K562 (cell line): ENCODE measurements around the gene NADK. TPM values are rescaled to one million over a fixed set of nuclear protein-coding genes. Genes with fewer than 3 reads are reported as not detected.

Experiments used
- ARID4B ChIP-seq: sonication (generic); formaldehyde crosslinking; IDR thresholded peaks from 2 replicates; pipeline ENCODE4 v1.8.0; 2022; ENCODE audit warnings: mild to moderate bottlenecking, missing genetic modification reagents
- CCAR2 ChIP-seq: fragments of 200-400 bp; formaldehyde crosslinking; IDR thresholded peaks from 2 replicates; pipeline ENCODE4 v1.6.1; 2017; ENCODE audit warnings: mild to moderate bottlenecking, low read depth, low read length
- CEBPG ChIP-seq, 3 experiments: fragments of 200-800 bp in 1 of 3; sonication (Bioruptor generic) in 1 of 3; sonication (generic) in 1 of 3; formaldehyde crosslinking in 1 of 3; IDR thresholded peaks in 2 of 3; conservative IDR thresholded peaks in 1 of 3; 2 replicates each; pipeline versions ENCODE4 v1.6.1 to v1.8.0; 2016 to 2022; ENCODE audit warnings: missing compliant biosample characterization in 2 of 3, missing genetic modification characterization in 2 of 3, mild to moderate bottlenecking in 1 of 3, missing genetic modification reagents in 1 of 3
- EP400 ChIP-seq: fragments of 450-650 bp; IDR thresholded peaks from 2 replicates; pipeline ENCODE4 v1.6.1; 2017; ENCODE audit warnings: antibody characterized with exemption, mild to moderate bottlenecking, moderate library complexity
- FOXJ2 ChIP-seq: fragments of 200-800 bp; sonication (Bioruptor generic); IDR thresholded peaks from 2 replicates; pipeline ENCODE4 v1.6.1; 2016; ENCODE audit warnings: missing genetic modification characterization, missing compliant biosample characterization
- HNRNPH1 ChIP-seq: fragments of 200-400 bp; formaldehyde crosslinking; optimal IDR thresholded peaks from 2 replicates; pipeline ENCODE3; 2017; ENCODE audit warnings: low read depth, mild to moderate bottlenecking, low read length, moderate library complexity
- KLF6 ChIP-seq: fragments of 250-450 bp; sonication (Bioruptor Pico); IDR thresholded peaks from 2 replicates; pipeline ENCODE4 v1.4.0; 2020; ENCODE audit warnings: mild to moderate bottlenecking, moderate library complexity, borderline replicate concordance
- MXI1 ChIP-seq: IDR thresholded peaks from 2 replicates; pipeline ENCODE4 v1.6.1; 2011; ENCODE audit warnings: low read depth, mild to moderate bottlenecking, improper control_type of control experiment, low read length
- POLR2G ChIP-seq: fragments of 200-400 bp; formaldehyde crosslinking; IDR thresholded peaks from 2 replicates; pipeline ENCODE4 v1.6.1; 2017; ENCODE audit warnings: low read depth, mild to moderate bottlenecking, antibody characterized with exemption, low read length, moderate library complexity
- RFX5 ChIP-seq: IDR thresholded peaks from 2 replicates; pipeline ENCODE4 v1.6.1; 2011; ENCODE audit warnings: low read depth, mild to moderate bottlenecking, improper control_type of control experiment, low read length
- RFX7 ChIP-seq: fragments of 250-450 bp; sonication (Bioruptor Pico); IDR thresholded peaks from 2 replicates; pipeline ENCODE4 v1.5.1; 2021; ENCODE audit warnings: mild to moderate bottlenecking
- RNF2 ChIP-seq: sonication (generic); IDR thresholded peaks from 2 replicates; pipeline ENCODE4 v1.6.1; 2016
- SIN3B ChIP-seq: fragments of 450-650 bp; IDR thresholded peaks from 2 replicates; pipeline ENCODE4 v1.6.1; 2017; ENCODE audit warnings: low read depth, mild to moderate bottlenecking, moderate library complexity
- SIRT6 ChIP-seq: IDR thresholded peaks from one replicate; pipeline ENCODE4 v1.6.1; 2012; ENCODE audit warnings: low read depth, mild to moderate bottlenecking, control low read depth, inconsistent platforms, low read length, moderate library complexity
- SREBF2 ChIP-seq: sonication (generic); formaldehyde crosslinking; IDR thresholded peaks from 2 replicates; pipeline ENCODE4 v1.4.0; 2020; ENCODE audit warnings: mild to moderate bottlenecking, missing genetic modification reagents
- ZFP30 ChIP-seq: fragments of 250-450 bp; sonication (Bioruptor Pico); IDR thresholded peaks from 2 replicates; pipeline ENCODE4 v1.8.0; 2022; ENCODE audit warnings: moderate library complexity, mild to moderate bottlenecking, inconsistent platforms, borderline replicate concordance
- ZNF431 ChIP-seq: sonication (generic); formaldehyde crosslinking; IDR thresholded peaks from 2 replicates; pipeline ENCODE4 v1.8.0; 2022; ENCODE audit warnings: mild to moderate bottlenecking, missing genetic modification reagents
- ZNF561 ChIP-seq: fragments of 450-650 bp; formaldehyde crosslinking; conservative IDR thresholded peaks from 2 replicates; pipeline ENCODE4 v1.4.0; 2020; ENCODE audit warnings: mild to moderate bottlenecking, moderate library complexity
- ZSCAN32 ChIP-seq: fragments of 450-650 bp; formaldehyde crosslinking; IDR thresholded peaks from 2 replicates; pipeline ENCODE4 v1.4.0; 2020; ENCODE audit warnings: mild to moderate bottlenecking, moderate library complexity
- polyA plus RNA-seq, 8 experiments: library from polyadenylated mRNA; depleted of rRNA in 4 of 8; stranded (reverse) in 5 of 8; unstranded in 3 of 8; fragments of >200 nt; fragmentation: Nextera tagmentation in 2 of 8; fragmentation: Illumina TruSeq in 1 of 8; extraction: Ambion mirVana in 2 of 8; extraction: Trizol in 1 of 8; gene quantifications; 2 replicates each; pipeline versions ENCODE4 v1.2.1 to v1.2.3, GENCODE V29; 2011 to 2014; ENCODE audit warnings: inconsistent platforms in 1 of 8, missing spikeins in 1 of 8
- total RNA-seq, 7 experiments: library from RNA; depleted of rRNA in 6 of 7; stranded (reverse); fragments of >200 nt in 6 of 7; fragmentation: Illumina TruSeq in 2 of 7; extraction: Trizol in 2 of 7; gene quantifications; 2 replicates each; pipeline versions ENCODE4 v1.2.1 to v1.2.3, GENCODE V29; 2011 to 2021; ENCODE audit warnings: low replicate concordance in 1 of 7

The NADK gene
- total and polyA plus RNA-seq, 9 of the 15 experiments (the other 6 are each of a cell fraction or from before 2014, with no cell fraction given) = 1.5 to 135 (median 75.1) TPM

- TF ChIP-seq HNRNPH1 = no peak
- TF ChIP-seq MXI1 = no peak; the same call in 1 of the 2 replicates
- TF ChIP-seq CEBPG (CRISPR knock-in tag; IDR thresholded peaks at IDR 0.05) = no peak
- no peak for TF ChIP-seq CEBPG (tag; conservative IDR thresholded peaks at IDR 0.05 in 1 of 2, IDR thresholded peaks at IDR 0.05 in 1 of 2)
- TF ChIP-seq RNF2 = no peak
- peak; percentile 78 for TF ChIP-seq ARID4B
- TF ChIP-seq POLR2G = peak; percentile 86
- peak; percentile 84 for TF ChIP-seq EP400
- TF ChIP-seq SIN3B = no peak
- TF ChIP-seq CCAR2 = no peak
- no peak for TF ChIP-seq SREBF2
- no peak for TF ChIP-seq ZNF431 (CRISPR knock-in tag)
- TF ChIP-seq SIRT6 = no peak
- TF ChIP-seq ZFP30 (CRISPR knock-in tag) = no peak
- peak; percentile 70; the same call in 1 of the 2 replicates for TF ChIP-seq ZSCAN32
- no peak for TF ChIP-seq RFX7 (CRISPR knock-in tag)
- no peak for TF ChIP-seq RFX5
- TF ChIP-seq ZNF561 (CRISPR knock-in tag) = no peak
- 0 out of 2 replicates have a peak, but pooled peaks have one; percentile 17 for TF ChIP-seq FOXJ2 (tag)
- TF ChIP-seq KLF6 = no peak
Measured at GRCh38 chr1:1782399-1783221, 4.3 kb upstream of the NADK start (continued).
